SK-N-SH (cell line): ENCODE results near the gene IKZF1. TPM values are rescaled to one million over a fixed set of nuclear protein-coding genes. Genes with fewer than 3 reads are reported as not detected.

Source experiments
- CTCF ChIA-PET: fragments of 300-600, 350-600 bp; formaldehyde crosslinking; extraction: SDS; loops from one replicate; lab custom pipeline; 2021; lab: Yijun Ruan, JAX
- POLR2A ChIA-PET: fragments of 350-600 bp; sonication (Branson Sonifier 250); formaldehyde crosslinking; extraction: SDS; loops from one replicate; lab custom pipeline; 2020; ENCODE audit warnings: antibody characterized with exemption, inconsistent platforms; lab: Yijun Ruan, JAX
- DNase-seq: peaks from one replicate; pipeline ENCODE4 v3.0.0; 2012
- H2AFZ ChIP-seq: fragments of 200-600 bp; sonication (generic); 2 replicates; pipeline ENCODE4 v1.8.1; 2016; ENCODE audit warnings: antibody characterized with exemption, mild to moderate bottlenecking, low read depth
- H3F3A ChIP-seq: fragments of 200-600 bp; sonication (generic); replicated peaks from 2 replicates; pipeline ENCODE3; 2016; ENCODE audit warnings: antibody characterized with exemption, mild to moderate bottlenecking; ENCODE audit not compliant: insufficient read depth
- H3K27ac ChIP-seq, 2 experiments: fragments of 200-500 bp in 1 of 2; fragments of 200-600 bp in 1 of 2; sonication (Bioruptor generic) in 1 of 2; sonication (generic), shearing (Covaris generic) in 1 of 2; 2 replicates each; pipeline versions ENCODE4 v1.5.1 to v1.6.1; 2014 to 2016; ENCODE audit warnings: low read depth in 2 of 2, inconsistent platforms in 1 of 2, low read length in 1 of 2, mild to moderate bottlenecking in 1 of 2, mixed read lengths in 1 of 2
- H3K27me3 ChIP-seq: fragments of 200-600 bp; sonication (generic), shearing (Covaris generic); 2 replicates; pipeline ENCODE4 v1.6.1; 2016; ENCODE audit warnings: mixed run types; ENCODE audit not compliant: insufficient read depth
- H3K36me3 ChIP-seq, 2 experiments: fragments of 200-500 bp in 1 of 2; fragments of 200-600 bp in 1 of 2; sonication (Bioruptor generic) in 1 of 2; sonication (generic) in 1 of 2; replicated peaks in 1 of 2; 2 replicates each; pipeline versions ENCODE3 to v1.5.1; 2014 to 2016; ENCODE audit warnings: low read length in 1 of 2, mild to moderate bottlenecking in 1 of 2; ENCODE audit not compliant: insufficient read depth in 2 of 2, control insufficient read depth in 1 of 2
- H3K4me1 ChIP-seq, 2 experiments: fragments of 200-500 bp in 1 of 2; fragments of 200-600 bp in 1 of 2; sonication (Bioruptor generic) in 1 of 2; sonication (generic), shearing (Covaris generic) in 1 of 2; 2 replicates each; pipeline versions ENCODE4 v1.5.1 to v1.6.1; 2014 to 2016; ENCODE audit warnings: low read depth in 1 of 2, low read length in 1 of 2, mixed run types in 1 of 2; ENCODE audit not compliant: insufficient read depth in 2 of 2, control insufficient read depth in 1 of 2
- H3K4me2 ChIP-seq: fragments of 200-600 bp; sonication (generic), shearing (Covaris generic); 2 replicates; pipeline ENCODE4 v1.6.1; 2017; ENCODE audit warnings: mixed run types
- H3K4me3 ChIP-seq, 2 experiments: fragments of 200-500 bp in 1 of 2; fragments of 200-600 bp in 1 of 2; sonication (Bioruptor generic) in 1 of 2; sonication (generic), shearing (Covaris generic) in 1 of 2; 2 replicates each; pipeline versions ENCODE4 v1.5.1 to v1.8.1; 2014 to 2016; ENCODE audit warnings: low read depth in 2 of 2, inconsistent platforms in 1 of 2, low read length in 1 of 2, mild to moderate bottlenecking in 1 of 2, mixed read lengths in 1 of 2, moderate library complexity in 1 of 2
- H3K79me2 ChIP-seq: fragments of 200-600 bp; sonication (generic); 2 replicates; pipeline ENCODE4 v1.8.1; 2017; ENCODE audit warnings: mild to moderate bottlenecking; ENCODE audit not compliant: insufficient read depth
- H3K9ac ChIP-seq: fragments of 200-600 bp; sonication (generic); 2 replicates; pipeline ENCODE4 v1.6.1; 2017; ENCODE audit warnings: mixed run types
- H3K9me2 ChIP-seq: fragments of 200-600 bp; sonication (generic); 2 replicates; pipeline ENCODE4 v1.6.1; 2017; ENCODE audit warnings: mixed run types
- H3K9me3 ChIP-seq: fragments of 200-600 bp; sonication (generic); 2 replicates; pipeline ENCODE4 v1.6.1; 2017; ENCODE audit warnings: mixed run types, mild to moderate bottlenecking, moderate library complexity
- H4K20me1 ChIP-seq: fragments of 200-600 bp; sonication (generic); 2 replicates; pipeline ENCODE4 v1.6.1; 2017; ENCODE audit warnings: mild to moderate bottlenecking, mixed run types; ENCODE audit not compliant: insufficient read depth
- EZH2phosphoT487 ChIP-seq: fragments of 200-600 bp; sonication (generic); IDR thresholded peaks from 2 replicates; pipeline ENCODE4 v1.6.1; 2017; ENCODE audit warnings: low read depth, mixed run types, mild to moderate bottlenecking, antibody characterized with exemption, moderate library complexity, borderline replicate concordance
- FOXJ3 ChIP-seq: sonication (generic); formaldehyde crosslinking; IDR thresholded peaks from 2 replicates; pipeline ENCODE4 v1.5.1; 2020; ENCODE audit warnings: mild to moderate bottlenecking, missing genetic modification reagents
- FOXM1 ChIP-seq: IDR thresholded peaks from 2 replicates; pipeline ENCODE4 v1.4.0; 2012; ENCODE audit warnings: low read depth, mild to moderate bottlenecking
- GABPA ChIP-seq: IDR thresholded peaks from 2 replicates; pipeline ENCODE4 v1.4.0; 2012; ENCODE audit warnings: low read depth, mild to moderate bottlenecking
- IRF3 ChIP-seq: fragments of 150-350 bp; IDR thresholded peaks from 2 replicates; pipeline ENCODE4 v1.6.1; 2016; ENCODE audit warnings: mild to moderate bottlenecking, low read depth, low read length
- JUND ChIP-seq: IDR thresholded peaks from 2 replicates; pipeline ENCODE4 v1.4.0; 2012
- MEF2A ChIP-seq: IDR thresholded peaks from 2 replicates; pipeline ENCODE4 v1.4.0; 2012; ENCODE audit warnings: low read depth, borderline replicate concordance
- MXI1 ChIP-seq: IDR thresholded peaks from 2 replicates; pipeline ENCODE4 v1.6.1; 2012; ENCODE audit warnings: mild to moderate bottlenecking, low read depth, low read length, improper control_type of control experiment
- NFIC ChIP-seq: IDR thresholded peaks from 2 replicates; pipeline ENCODE4 v1.4.0; 2012; ENCODE audit warnings: borderline replicate concordance
- RAD21 ChIP-seq: IDR thresholded peaks from 2 replicates; pipeline ENCODE4 v1.6.1; 2012; ENCODE audit warnings: mild to moderate bottlenecking, low read length
- RCOR1 ChIP-seq: fragments of 150-350 bp; IDR thresholded peaks from 2 replicates; pipeline ENCODE4 v1.6.1; 2017; ENCODE audit warnings: antibody characterized with exemption, low read length
- REST ChIP-seq: IDR thresholded peaks from 2 replicates; pipeline ENCODE4 v1.6.1; 2012; ENCODE audit warnings: mild to moderate bottlenecking, low read depth, low read length, moderate library complexity
- RXRA ChIP-seq: IDR thresholded peaks from 2 replicates; pipeline ENCODE4 v1.4.0; 2012; ENCODE audit warnings: low read depth, mild to moderate bottlenecking, borderline replicate concordance
- SIN3A ChIP-seq: IDR thresholded peaks from 2 replicates; pipeline ENCODE4 v1.6.1; 2012; ENCODE audit warnings: low read depth, mild to moderate bottlenecking, low read length, moderate library complexity, borderline replicate concordance
- USF2 ChIP-seq: fragments of 150-350 bp; IDR thresholded peaks from 2 replicates; pipeline ENCODE4 v1.6.1; 2017; ENCODE audit warnings: antibody characterized with exemption, low read length, low read depth, borderline replicate concordance
- YY1 ChIP-seq: IDR thresholded peaks from 2 replicates; pipeline ENCODE4 v1.4.0; 2012; ENCODE audit warnings: low read depth, mild to moderate bottlenecking
- ZBTB33 ChIP-seq: IDR thresholded peaks from 2 replicates; pipeline ENCODE4 v1.4.0; 2012; ENCODE audit warnings: low read depth, borderline replicate concordance
- WGBS: methylation state at CpG from one replicate; pipeline ENCODE4 v1.1.6; 2017; ENCODE audit warnings: low lambda C conversion rate; 5-methylcytosine and 5-hydroxymethylcytosine counted together
- polyA plus RNA-seq, 3 experiments: library from polyadenylated mRNA; depleted of rRNA; stranded (reverse); fragments of >200 nt; gene quantifications; 2 replicates each; pipeline ENCODE4 v1.2.3, GENCODE V29; 2012
- TF ChIP-seq, protein P1 (sequence below): IDR thresholded peaks from 2 replicates; pipeline ENCODE4 v1.4.0; 2012; ENCODE audit warnings: low read depth, borderline replicate concordance

Gene IKZF1
- polyA plus RNA-seq, 1 of the 3 experiments (the other 2 are of a cell fraction) = not detected

- H3K27me3 ChIP-seq = no peaks in the 10 kb centered on the region
- TF ChIP-seq RAD21 (no peak), ZBTB33 (no peak), USF2 (no peak), FOXM1 (no peak), RCOR1 (no peak), SIN3A (no peak), MXI1 (no peak), EZH2phosphoT487 (no peak), MEF2A (no peak), REST (no peak), NFIC (no peak), GABPA (no peak), FOXJ3 (no peak), YY1 (no peak), IRF3 (no peak), RXRA (no peak), JUND (no peak)
- TF ChIP-seq, protein P1, sequence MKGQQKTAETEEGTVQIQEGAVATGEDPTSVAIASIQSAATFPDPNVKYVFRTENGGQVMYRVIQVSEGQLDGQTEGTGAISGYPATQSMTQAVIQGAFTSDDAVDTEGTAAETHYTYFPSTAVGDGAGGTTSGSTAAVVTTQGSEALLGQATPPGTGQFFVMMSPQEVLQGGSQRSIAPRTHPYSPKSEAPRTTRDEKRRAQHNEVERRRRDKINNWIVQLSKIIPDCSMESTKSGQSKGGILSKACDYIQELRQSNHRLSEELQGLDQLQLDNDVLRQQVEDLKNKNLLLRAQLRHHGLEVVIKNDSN = no peak
- H3K4me2 ChIP-seq = no peak overlapping the region
- no peaks in the 10 kb centered on the region for H3K36me3 ChIP-seq
- H2AFZ ChIP-seq = no peak overlapping the region
- H3K9me2 ChIP-seq = no peaks in the 10 kb centered on the region
- H3K4me3 ChIP-seq = no peak overlapping the region
- H4K20me1 ChIP-seq = no peaks in the 10 kb centered on the region
- ChIA-PET POLR2A (no interaction called here), CTCF (interaction anchor here (1.6 to 18.1 kb wide), 4 partner anchors 10 to 252 kb away, joined by 3 to 353 read pairs (median 30); no protein-coding TSS in a partner anchor)
- DNase-seq = no peak
- no peak overlapping the region for H3K9ac ChIP-seq
- H3F3A ChIP-seq = no peaks in the 10 kb centered on the region
- H3K9me3 ChIP-seq = no peaks in the 10 kb centered on the region
- H3K79me2 ChIP-seq = no peaks in the 10 kb centered on the region
- 62% methylated on average over 2 of the region's 2 CpGs for WGBS
- H3K4me1 ChIP-seq = peaks cover 0 to 32% of the 10 kb centered on the region in 2 experiments; a peak in 2 of 4 replicates
- H3K27ac ChIP-seq = no peak overlapping the region
These were observed 123.0 kb downstream of the IKZF1 start for GRCh38 chr7:50427518-50427917.
